Neuronal stem cell (in vitro differentiated cells): ENCODE results near the gene ADCY1.
"Not testable (repeated sequence)": the region's sequence is repeated elsewhere in the genome, so short reads cannot be mapped to it uniquely, and the experiment has no call there.

ENCODE experiments used
- DNase-seq: peaks from one replicate; pipeline ENCODE4 v3.0.0-alpha.2; 2013; ENCODE audit warnings: low spot score
- H2AFZ ChIP-seq: one replicate; pipeline ENCODE4 v1.6.1; 2013; ENCODE audit warnings: mild to moderate bottlenecking, low read length, inconsistent platforms
- H2AK5ac ChIP-seq: 2 replicates; pipeline ENCODE4 v1.6.1; 2013; ENCODE audit warnings: low read depth, mild to moderate bottlenecking, inconsistent platforms, low read length, moderate library complexity, mixed read lengths
- H2BK120ac ChIP-seq: 2 replicates; pipeline ENCODE4 v1.6.1; 2013; ENCODE audit warnings: low read depth, mild to moderate bottlenecking, inconsistent platforms, low read length, moderate library complexity, mixed read lengths
- H2BK12ac ChIP-seq: one replicate; pipeline ENCODE4 v1.6.1; 2013; ENCODE audit warnings: low read length, inconsistent platforms
- H2BK15ac ChIP-seq: 2 replicates; pipeline ENCODE4 v1.6.1; 2013; ENCODE audit warnings: mild to moderate bottlenecking, low read length, inconsistent platforms, mixed read lengths
- H2BK5ac ChIP-seq: one replicate; pipeline ENCODE4 v1.6.1; 2013; ENCODE audit warnings: inconsistent platforms, mild to moderate bottlenecking, low read length, moderate library complexity
- H3K14ac ChIP-seq: one replicate; pipeline ENCODE4 v1.6.1; 2013; ENCODE audit warnings: low read length, inconsistent platforms
- H3K18ac ChIP-seq: 2 replicates; pipeline ENCODE4 v1.6.1; 2013; ENCODE audit warnings: low read length, inconsistent platforms
- H3K23ac ChIP-seq: 2 replicates; pipeline ENCODE4 v1.6.1; 2013; ENCODE audit warnings: low read depth, mild to moderate bottlenecking, mixed read lengths, low read length, inconsistent platforms; ENCODE audit not compliant: poor library complexity
- H3K27ac ChIP-seq: replicated peaks from 3 replicates; pipeline ENCODE4 v1.5.1; 2013; ENCODE audit warnings: low read length, inconsistent platforms
- H3K27me3 ChIP-seq, 3 experiments: 2 replicates each; pipeline ENCODE4 v1.6.1; 2013; ENCODE audit warnings: low read length in 3 of 3, mild to moderate bottlenecking in 2 of 3, inconsistent platforms in 1 of 3, low read depth in 1 of 3, mixed read lengths in 1 of 3, moderate library complexity in 1 of 3; ENCODE audit not compliant: control insufficient read depth in 3 of 3, insufficient read depth in 3 of 3
- H3K36me3 ChIP-seq, 2 donors: replicated peaks in 1 of 2; 2 replicates each; pipeline ENCODE4 v1.6.1; 2013; ENCODE audit warnings: low read length in 2 of 2; ENCODE audit not compliant: control insufficient read depth in 2 of 2, insufficient read depth in 2 of 2
- H3K4ac ChIP-seq: 2 replicates; pipeline ENCODE4 v1.6.1; 2013; ENCODE audit warnings: inconsistent platforms, mild to moderate bottlenecking, low read length, moderate library complexity
- H3K4me1 ChIP-seq, 2 donors: 1 replicate in 1 of 2; 2 replicates in 1 of 2; pipeline ENCODE4 v1.6.1; 2013; ENCODE audit warnings: low read length in 2 of 2, low read depth in 1 of 2; ENCODE audit not compliant: control insufficient read depth in 2 of 2, insufficient read depth in 1 of 2
- H3K4me2 ChIP-seq: one replicate; pipeline ENCODE4 v1.6.1; 2013; ENCODE audit warnings: mild to moderate bottlenecking, low read length, inconsistent platforms; ENCODE audit not compliant: insufficient read depth, poor library complexity, severe bottlenecking
- H3K4me3 ChIP-seq, 2 donors: 2 replicates each; pipeline ENCODE4 v1.5.1; 2013; ENCODE audit warnings: low read length in 2 of 2, mild to moderate bottlenecking in 2 of 2, inconsistent platforms in 1 of 2, moderate library complexity in 1 of 2
- H3K79me1 ChIP-seq: one replicate; pipeline ENCODE4 v1.6.1; 2013; ENCODE audit warnings: low read depth, mild to moderate bottlenecking, inconsistent platforms, low read length, moderate library complexity
- H3K9ac ChIP-seq: one replicate; pipeline ENCODE4 v1.6.1; 2013; ENCODE audit warnings: mild to moderate bottlenecking, low read depth, low read length, inconsistent platforms; ENCODE audit not compliant: poor library complexity
- H3K9me3 ChIP-seq, 2 donors: replicated peaks in 1 of 2; 2 replicates each; pipeline versions ENCODE3 to v1.6.1; 2013; ENCODE audit warnings: low read length in 2 of 2, mild to moderate bottlenecking in 2 of 2, inconsistent platforms in 1 of 2, low read depth in 1 of 2, mixed read lengths in 1 of 2, moderate library complexity in 1 of 2; ENCODE audit not compliant: control insufficient read depth in 2 of 2, insufficient read depth in 1 of 2
- H4K8ac ChIP-seq: one replicate; pipeline ENCODE4 v1.6.1; 2013; ENCODE audit warnings: low read depth, mild to moderate bottlenecking, inconsistent platforms, low read length, moderate library complexity
- H4K91ac ChIP-seq: one replicate; pipeline ENCODE4 v1.6.1; 2013; ENCODE audit warnings: low read length, low read depth, mild to moderate bottlenecking, inconsistent platforms; ENCODE audit not compliant: poor library complexity
- WGBS, 2 donors: extraction: QIAGEN DNeasy Blood & Tissue Kit; methylation state at CpG; one replicate each; pipeline ENCODE4 v1.1.7; 2013; ENCODE audit warnings: missing lambda C conversion rate in 2 of 2, mixed read lengths in 1 of 2; ENCODE audit not compliant: insufficient read length in 2 of 2, insufficient replicate concordance in 1 of 2; ENCODE audit errors: extremely low coverage in 2 of 2; 5-methylcytosine and 5-hydroxymethylcytosine counted together

ADCY1 gene

GRCh38 chr7:45751352-45751751 lies 177.2 kb downstream of the ADCY1 start:
- not testable (repeated sequence) for H3K4ac ChIP-seq, H3K14ac ChIP-seq, H4K91ac ChIP-seq, H3K79me1 ChIP-seq, H4K8ac ChIP-seq, H2BK120ac ChIP-seq, H2BK5ac ChIP-seq, H3K18ac ChIP-seq, H3K4me2 ChIP-seq, H2BK15ac ChIP-seq, H3K23ac ChIP-seq, H3K4me3 ChIP-seq, H3K27ac ChIP-seq, DNase-seq, H2BK12ac ChIP-seq, H3K4me1 ChIP-seq, H3K27me3 ChIP-seq, H2AFZ ChIP-seq, H2AK5ac ChIP-seq, H3K9ac ChIP-seq, H3K9me3 ChIP-seq
- no CpG with 5 or more reads among the region's 2 CpGs for WGBS, 2 donors
- H3K36me3 ChIP-seq: peaks cover 0 to 41% of the 10 kb centered on the region in 2 donors

- H3K9me3 ChIP-seq, H2BK15ac ChIP-seq, H3K4me1 ChIP-seq, H3K9ac ChIP-seq, H3K27me3 ChIP-seq, H3K4me3 ChIP-seq, H3K23ac ChIP-seq, H3K4ac ChIP-seq, DNase-seq, H3K27ac ChIP-seq, H3K79me1 ChIP-seq, H3K4me2 ChIP-seq, H4K8ac ChIP-seq, H2AFZ ChIP-seq, H2BK5ac ChIP-seq, H3K14ac ChIP-seq, H2BK120ac ChIP-seq, H2BK12ac ChIP-seq, H3K18ac ChIP-seq, H2AK5ac ChIP-seq, H4K91ac ChIP-seq: not testable (repeated sequence)
- peaks cover 0 to 27% of the 10 kb centered on the region in 2 donors for H3K36me3 ChIP-seq
- WGBS, 2 donors: no CpG with 5 or more reads among the region's 4 CpGs
These were observed 182.2 kb downstream of the ADCY1 start for GRCh38 chr7:45756333-45756732.

DNA sequence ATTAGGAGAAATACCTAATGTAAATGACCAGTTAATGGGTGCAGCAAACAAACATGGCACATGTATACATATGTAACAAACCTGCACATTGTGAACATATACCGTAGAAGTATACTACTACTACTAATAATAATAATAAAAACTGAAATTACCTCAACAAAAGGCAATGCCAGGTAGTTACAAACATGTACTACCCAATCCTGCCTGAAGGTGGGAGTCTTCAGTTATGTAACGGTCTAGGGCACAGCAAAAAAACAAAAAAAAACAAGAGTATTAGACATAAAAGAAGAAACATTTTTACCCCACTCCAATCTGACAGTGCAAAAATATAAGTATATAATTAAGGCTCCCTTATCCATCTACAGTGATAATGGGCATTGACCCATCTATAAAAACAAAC lies 182.6 kb downstream of the ADCY1 start:
- H3K4me1 ChIP-seq, H4K8ac ChIP-seq, H2BK12ac ChIP-seq, H4K91ac ChIP-seq, H3K14ac ChIP-seq, H2BK120ac ChIP-seq, H3K79me1 ChIP-seq, H2BK15ac ChIP-seq, H3K4me3 ChIP-seq, H3K27me3 ChIP-seq, H3K9me3 ChIP-seq, H3K27ac ChIP-seq, H2AFZ ChIP-seq, H2BK5ac ChIP-seq, H3K18ac ChIP-seq, H3K4me2 ChIP-seq, H3K4ac ChIP-seq, H3K9ac ChIP-seq, DNase-seq, H2AK5ac ChIP-seq, H3K23ac ChIP-seq: not testable (repeated sequence)
- H3K36me3 ChIP-seq: peaks cover 0 to 23% of the 10 kb centered on the region in 2 donors
- WGBS, 2 donors: no CpG with 5 or more reads among the region's 2 CpGs

DNA sequence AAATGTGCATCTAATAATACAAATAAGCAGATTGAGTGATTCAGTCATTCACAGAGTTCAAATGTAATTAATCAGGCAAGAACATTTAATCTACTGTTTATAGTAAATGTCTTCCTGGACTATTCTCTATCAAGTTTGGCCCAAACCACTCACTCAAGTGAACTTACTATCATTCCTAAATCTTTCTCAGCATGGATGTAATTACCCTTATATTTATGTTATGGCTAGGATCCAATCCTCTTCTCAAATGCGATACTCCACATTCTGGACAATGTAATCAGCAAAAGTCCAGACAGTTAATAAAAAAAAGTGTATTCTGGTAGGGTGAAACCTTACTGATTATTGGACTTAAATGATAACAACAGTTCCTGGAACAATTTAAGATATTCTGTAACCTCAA lies 185.3 kb downstream of the ADCY1 start:
- not testable (repeated sequence) for H3K4me1 ChIP-seq, H3K4me2 ChIP-seq, H3K27me3 ChIP-seq, H3K9me3 ChIP-seq, H2BK120ac ChIP-seq, H3K14ac ChIP-seq, H4K91ac ChIP-seq, H3K79me1 ChIP-seq, H2BK12ac ChIP-seq, H3K18ac ChIP-seq, DNase-seq, H2BK5ac ChIP-seq, H3K9ac ChIP-seq, H3K4ac ChIP-seq, H4K8ac ChIP-seq, H3K23ac ChIP-seq, H3K27ac ChIP-seq, H2AFZ ChIP-seq, H3K4me3 ChIP-seq, H2AK5ac ChIP-seq, H2BK15ac ChIP-seq
- WGBS, 2 donors: no CpG with 5 or more reads among the region's 1 CpG
- H3K36me3 ChIP-seq: peaks cover 0 to 15% of the 10 kb centered on the region in 2 donors
